SJCRH30 (cell line): ENCODE measurements around the gene TRAK1. TPM values are rescaled to one million over a fixed set of nuclear protein-coding genes. Genes with fewer than 3 reads are reported as not detected.

Experiments
- DNase-seq, 2 experiments: peaks; one replicate each; pipeline ENCODE4 v3.0.0-alpha.2; 2015 to 2020
- H3K27ac ChIP-seq: fragments of 250-450 bp; sonication (Bioruptor Pico); 2 replicates; pipeline ENCODE4 v1.5.1; 2020; ENCODE audit warnings: mild to moderate bottlenecking, moderate library complexity
- H3K27me3 ChIP-seq: fragments of 250-450 bp; sonication (Bioruptor Pico); 2 replicates; pipeline ENCODE4 v1.5.1; 2020; ENCODE audit warnings: mild to moderate bottlenecking, moderate library complexity
- H3K36me3 ChIP-seq: fragments of 250-450 bp; sonication (Bioruptor Pico); 2 replicates; pipeline ENCODE4 v1.5.1; 2020; ENCODE audit warnings: mild to moderate bottlenecking, moderate library complexity
- H3K4me1 ChIP-seq: fragments of 250-450 bp; sonication (Bioruptor Pico); 2 replicates; pipeline ENCODE4 v1.5.1; 2020; ENCODE audit warnings: mild to moderate bottlenecking, moderate library complexity
- H3K4me3 ChIP-seq: fragments of 250-450 bp; sonication (Bioruptor Pico); 2 replicates; pipeline ENCODE4 v1.5.1; 2020; ENCODE audit warnings: mild to moderate bottlenecking, moderate library complexity
- H3K9me3 ChIP-seq: fragments of 250-450 bp; sonication (Bioruptor Pico); replicated peaks from 2 replicates; pipeline ENCODE4 v1.5.1; 2020; ENCODE audit warnings: mild to moderate bottlenecking, moderate library complexity
- total RNA-seq: library from RNA; depleted of rRNA; stranded (reverse); fragments of >200 nt; shearing (Covaris generic); gene quantifications from 2 replicates; pipeline ENCODE4 v1.2.3, GENCODE V29; 2014

Gene TRAK1
- total RNA-seq, 1 experiment from 2014 or later = 12.1 TPM

- H3K27ac ChIP-seq = no peak overlapping the region
- no peak overlapping the region for H3K4me3 ChIP-seq
- H3K4me1 ChIP-seq = peaks cover 10% of the 10 kb centered on the region
- H3K27me3 ChIP-seq = no peaks in the 10 kb centered on the region
- no peaks in the 10 kb centered on the region for H3K9me3 ChIP-seq
- no peak for DNase-seq
- H3K36me3 ChIP-seq = no peaks in the 10 kb centered on the region
Measured at GRCh38 chr3:42057561-42058211, 33.5 kb upstream of the TRAK1 start.

- Histone ChIP-seq H3K4me3 (no peak overlapping the region), H3K9me3 (no peaks in the 10 kb centered on the region), H3K27me3 (no peaks in the 10 kb centered on the region), H3K4me1 (peaks cover 20% of the 10 kb centered on the region), H3K27ac (peak overlapping the region; percentile 97), H3K36me3 (no peaks in the 10 kb centered on the region)
- no peak for DNase-seq
Measured at GRCh38 chr3:42061025-42061712, 30.0 kb upstream of the TRAK1 start.

DNA sequence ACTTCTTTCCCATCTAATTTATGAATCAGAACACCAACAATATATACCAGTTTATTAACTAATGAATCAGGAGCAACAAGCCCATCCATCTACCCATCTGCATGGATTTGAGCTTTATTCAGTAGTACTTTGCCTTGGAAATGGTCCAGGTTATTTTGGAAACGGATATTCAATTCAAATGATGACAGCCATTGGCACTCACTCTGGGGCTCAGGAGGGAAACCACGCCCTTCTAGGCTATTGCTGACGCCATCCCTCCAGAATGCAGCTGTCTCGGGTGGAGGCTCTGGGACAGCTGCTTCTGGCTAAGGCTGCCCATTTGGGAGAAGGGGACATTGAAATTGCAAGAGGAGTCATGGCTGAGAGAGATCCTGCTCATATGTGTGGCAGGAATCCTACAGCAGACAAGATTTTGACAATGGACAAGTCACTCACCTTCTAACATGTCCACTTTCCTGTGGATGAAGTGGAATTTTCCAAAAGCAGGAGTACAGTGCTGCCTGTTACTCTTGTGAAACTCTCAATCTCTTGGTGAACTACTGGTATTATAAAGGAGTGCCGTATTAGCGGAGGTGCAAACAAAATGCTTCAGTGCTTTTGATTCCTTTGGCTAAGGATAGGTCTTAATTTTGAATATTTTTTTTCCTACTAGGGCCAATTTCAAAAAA lies 29.3 kb upstream of the TRAK1 start:
- Histone ChIP-seq H3K27ac (peak overlapping the region; percentile 97), H3K36me3 (no peaks in the 10 kb centered on the region), H3K4me1 (peaks cover 26% of the 10 kb centered on the region), H3K4me3 (peak overlapping the region; percentile 43), H3K27me3 (no peaks in the 10 kb centered on the region), H3K9me3 (no peaks in the 10 kb centered on the region)
- DNase-seq = peak; percentile 89 to 93

DNA sequence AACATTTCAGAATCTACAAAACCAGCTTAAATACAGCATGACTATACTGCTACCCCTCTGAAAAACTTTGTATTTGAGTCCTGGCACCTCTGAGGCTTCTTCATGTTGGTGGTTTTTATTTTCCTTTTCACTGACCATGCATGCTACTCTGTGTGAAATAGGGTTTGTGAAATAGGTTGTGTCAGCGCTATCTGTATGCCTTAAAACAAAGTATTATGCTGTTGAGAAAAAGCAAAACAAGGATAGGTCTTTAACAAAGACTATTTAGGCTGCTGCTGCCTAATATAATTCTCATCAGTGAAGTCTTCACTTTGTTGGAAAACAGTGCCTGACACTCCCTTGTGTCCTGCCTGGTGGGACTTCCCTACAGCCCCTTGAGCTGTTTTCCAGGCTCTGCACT lies 28.7 kb upstream of the TRAK1 start:
- Histone ChIP-seq H3K27ac (peak overlapping the region; percentile 97), H3K27me3 (no peaks in the 10 kb centered on the region), H3K9me3 (no peaks in the 10 kb centered on the region), H3K4me1 (peaks cover 33% of the 10 kb centered on the region), H3K4me3 (no peak overlapping the region), H3K36me3 (no peaks in the 10 kb centered on the region)
- DNase-seq = no peak

- Histone ChIP-seq H3K4me1 (peaks cover 33% of the 10 kb centered on the region), H3K36me3 (no peaks in the 10 kb centered on the region), H3K27ac (peak overlapping the region; percentile 42), H3K4me3 (no peak overlapping the region), H3K27me3 (no peaks in the 10 kb centered on the region), H3K9me3 (no peaks in the 10 kb centered on the region)
- DNase-seq = peak in 1 of 2 experiments; percentile 41
Measured at GRCh38 chr3:42063888-42064287, 27.3 kb upstream of the TRAK1 start.

GRCh38 chr3:42066516-42067181 lies 24.5 kb upstream of the TRAK1 start:
- peak; percentile 57 to 69 for DNase-seq
- peak overlapping the region; percentile 58 for H3K27ac ChIP-seq
- peaks cover 38% of the 10 kb centered on the region for H3K4me1 ChIP-seq
- H3K36me3 ChIP-seq = no peaks in the 10 kb centered on the region
- no peak overlapping the region for H3K4me3 ChIP-seq
- H3K27me3 ChIP-seq = no peaks in the 10 kb centered on the region
- no peaks in the 10 kb centered on the region for H3K9me3 ChIP-seq

GRCh38 chr3:42067326-42067725 lies 23.8 kb upstream of the TRAK1 start:
- no peak overlapping the region for H3K4me3 ChIP-seq
- H3K27ac ChIP-seq = peak overlapping the region; percentile 58
- DNase-seq = no peak
- H3K27me3 ChIP-seq = no peaks in the 10 kb centered on the region
- no peaks in the 10 kb centered on the region for H3K36me3 ChIP-seq
- no peaks in the 10 kb centered on the region for H3K9me3 ChIP-seq
- peaks cover 34% of the 10 kb centered on the region for H3K4me1 ChIP-seq

- DNase-seq = no peak
- H3K4me3 ChIP-seq = no peak overlapping the region
- no peaks in the 10 kb centered on the region for H3K36me3 ChIP-seq
- H3K27ac ChIP-seq = no peak overlapping the region
- no peaks in the 10 kb centered on the region for H3K27me3 ChIP-seq
- H3K4me1 ChIP-seq = peaks cover 26% of the 10 kb centered on the region
- no peaks in the 10 kb centered on the region for H3K9me3 ChIP-seq
Measured at GRCh38 chr3:42068303-42069088, 22.7 kb upstream of the TRAK1 start.

GRCh38 chr3:42070089-42070488 lies 21.1 kb upstream of the TRAK1 start:
- no peak for DNase-seq
- Histone ChIP-seq H3K9me3 (no peaks in the 10 kb centered on the region), H3K36me3 (no peaks in the 10 kb centered on the region), H3K4me1 (peaks cover 22% of the 10 kb centered on the region), H3K27ac (no peak overlapping the region), H3K4me3 (no peak overlapping the region), H3K27me3 (no peaks in the 10 kb centered on the region)

- H3K4me1 ChIP-seq = peaks cover 22% of the 10 kb centered on the region
- H3K9me3 ChIP-seq = no peaks in the 10 kb centered on the region
- DNase-seq = no peak
- no peak overlapping the region for H3K27ac ChIP-seq
- no peaks in the 10 kb centered on the region for H3K27me3 ChIP-seq
- H3K36me3 ChIP-seq = no peaks in the 10 kb centered on the region
- no peak overlapping the region for H3K4me3 ChIP-seq
Measured at GRCh38 chr3:42070524-42070923, 20.6 kb upstream of the TRAK1 start.

GRCh38 chr3:42071904-42072812 lies 19.0 kb upstream of the TRAK1 start:
- Histone ChIP-seq H3K4me3 (peak overlapping the region; percentile 46), H3K27me3 (no peaks in the 10 kb centered on the region), H3K36me3 (no peaks in the 10 kb centered on the region), H3K9me3 (no peaks in the 10 kb centered on the region), H3K27ac (peak overlapping the region; percentile 59), H3K4me1 (peaks cover 12% of the 10 kb centered on the region)
- peak; percentile 84 to 91 for DNase-seq

DNA sequence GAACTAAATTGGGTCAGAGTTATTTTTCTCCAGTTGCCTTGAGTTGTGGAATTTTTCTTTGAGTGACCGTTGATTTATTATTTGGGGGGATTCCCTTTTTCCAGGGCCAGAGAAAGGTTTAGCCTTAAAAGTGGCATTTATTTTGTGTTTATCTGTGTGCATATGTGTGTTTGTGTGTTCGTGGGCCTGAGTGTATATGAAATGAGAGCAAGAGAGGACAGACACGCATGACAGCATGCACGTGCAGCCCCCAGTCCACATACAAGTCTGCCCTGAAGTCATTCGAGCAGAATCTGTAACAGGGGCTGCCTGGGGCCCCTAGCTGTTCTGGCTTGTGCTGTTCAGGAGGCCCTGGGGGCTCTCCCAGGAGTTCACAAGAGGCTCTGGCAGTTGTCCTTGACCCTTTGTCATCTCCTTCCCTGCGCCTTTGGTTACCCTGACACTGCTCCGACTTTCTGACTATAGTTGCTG lies 18.3 kb upstream of the TRAK1 start:
- no peak for DNase-seq
- no peaks in the 10 kb centered on the region for H3K27me3 ChIP-seq
- H3K36me3 ChIP-seq = no peaks in the 10 kb centered on the region
- peak overlapping the region; percentile 59 for H3K27ac ChIP-seq
- H3K4me3 ChIP-seq = peak overlapping the region; percentile 46
- no peaks in the 10 kb centered on the region for H3K9me3 ChIP-seq
- peaks cover 9% of the 10 kb centered on the region for H3K4me1 ChIP-seq

- Histone ChIP-seq H3K9me3 (no peaks in the 10 kb centered on the region), H3K4me3 (no peak overlapping the region), H3K27ac (no peak overlapping the region), H3K27me3 (no peaks in the 10 kb centered on the region), H3K4me1 (peaks cover 13% of the 10 kb centered on the region), H3K36me3 (no peaks in the 10 kb centered on the region)
- DNase-seq = no peak
Measured at GRCh38 chr3:42077785-42078184, 13.4 kb upstream of the TRAK1 start.
